Subcutaneous adipose tissue (tissue), 4 donors: ENCODE measurements around the gene MYOG. TPM values are rescaled to one million over a fixed set of nuclear protein-coding genes. Genes with fewer than 3 reads are reported as not detected.

ENCODE experiments used
- total RNA-seq, 4 donors: library from RNA; depleted of rRNA; stranded (reverse); fragments of >200 nt; gene quantifications; one replicate each; pipeline ENCODE4 v1.1.0, GENCODE V29; 2016
- TF ChIP-seq, protein P1 (sequence below): fragments of 450-650 bp; IDR thresholded peaks from one replicate; pipeline ENCODE4 v1.5.1; 2016; ENCODE audit warnings: low read depth, mild to moderate bottlenecking, control low read depth, antibody characterized with exemption, moderate library complexity

Gene MYOG
- total RNA-seq, 4 donors from 2014 or later = not detected

DNA sequence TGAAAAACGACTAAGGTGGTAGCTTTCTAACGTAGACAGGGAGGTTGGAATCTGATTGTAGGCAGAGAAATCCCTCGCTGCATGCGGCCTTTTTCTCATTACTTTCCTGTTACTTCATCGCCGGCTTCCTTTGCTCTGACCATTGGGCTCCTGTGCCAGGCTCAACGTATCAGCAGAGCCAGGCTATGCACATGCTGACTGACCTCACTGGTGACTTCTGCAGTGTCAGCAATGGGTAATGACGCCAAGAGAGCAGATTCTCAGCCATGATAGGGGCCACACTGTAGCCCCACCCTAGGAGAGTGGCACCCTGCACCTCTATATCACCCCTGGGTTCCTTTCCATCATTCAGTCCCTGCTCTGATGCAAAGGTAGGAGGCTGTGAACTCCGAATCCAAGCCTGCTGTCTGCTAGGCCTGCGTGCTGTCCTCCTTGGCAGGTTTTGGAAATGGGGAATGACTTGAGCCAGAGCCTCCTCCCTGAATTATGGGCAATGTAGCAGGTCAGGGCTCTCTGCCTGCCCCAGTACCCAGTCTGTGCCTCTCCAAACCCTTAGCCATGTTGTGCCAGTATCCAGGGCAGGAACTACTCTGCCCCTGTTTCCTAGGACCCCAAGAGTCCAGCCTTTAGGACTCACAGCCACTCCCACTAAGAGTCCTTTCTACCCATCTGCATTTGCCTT lies 48.2 kb downstream of the MYOG start:
- TF ChIP-seq, protein P1, sequence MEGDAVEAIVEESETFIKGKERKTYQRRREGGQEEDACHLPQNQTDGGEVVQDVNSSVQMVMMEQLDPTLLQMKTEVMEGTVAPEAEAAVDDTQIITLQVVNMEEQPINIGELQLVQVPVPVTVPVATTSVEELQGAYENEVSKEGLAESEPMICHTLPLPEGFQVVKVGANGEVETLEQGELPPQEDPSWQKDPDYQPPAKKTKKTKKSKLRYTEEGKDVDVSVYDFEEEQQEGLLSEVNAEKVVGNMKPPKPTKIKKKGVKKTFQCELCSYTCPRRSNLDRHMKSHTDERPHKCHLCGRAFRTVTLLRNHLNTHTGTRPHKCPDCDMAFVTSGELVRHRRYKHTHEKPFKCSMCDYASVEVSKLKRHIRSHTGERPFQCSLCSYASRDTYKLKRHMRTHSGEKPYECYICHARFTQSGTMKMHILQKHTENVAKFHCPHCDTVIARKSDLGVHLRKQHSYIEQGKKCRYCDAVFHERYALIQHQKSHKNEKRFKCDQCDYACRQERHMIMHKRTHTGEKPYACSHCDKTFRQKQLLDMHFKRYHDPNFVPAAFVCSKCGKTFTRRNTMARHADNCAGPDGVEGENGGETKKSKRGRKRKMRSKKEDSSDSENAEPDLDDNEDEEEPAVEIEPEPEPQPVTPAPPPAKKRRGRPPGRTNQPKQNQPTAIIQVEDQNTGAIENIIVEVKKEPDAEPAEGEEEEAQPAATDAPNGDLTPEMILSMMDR = no peak

DNA sequence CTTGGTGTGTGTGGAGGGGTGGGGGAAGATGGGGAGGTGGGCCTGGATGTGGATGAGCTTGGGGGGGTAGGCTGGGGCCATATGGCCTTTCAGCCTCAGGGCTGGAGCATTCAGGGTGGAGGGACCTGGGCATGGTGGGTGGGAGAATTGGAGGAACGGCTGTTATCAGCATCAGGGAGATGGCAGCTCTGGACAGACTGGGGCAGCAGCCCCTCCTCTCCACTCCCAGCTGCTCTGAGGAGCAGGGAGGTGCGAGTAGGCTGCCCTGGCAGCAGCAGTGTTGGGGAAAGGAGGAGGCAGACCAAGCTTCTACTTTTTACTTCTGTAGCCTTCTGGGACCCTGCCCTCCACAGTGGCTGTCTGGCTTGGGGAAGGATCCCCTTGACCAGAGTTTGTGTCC lies 49.3 kb downstream of the MYOG start:
- TF ChIP-seq, protein P1 = no peak

DNA sequence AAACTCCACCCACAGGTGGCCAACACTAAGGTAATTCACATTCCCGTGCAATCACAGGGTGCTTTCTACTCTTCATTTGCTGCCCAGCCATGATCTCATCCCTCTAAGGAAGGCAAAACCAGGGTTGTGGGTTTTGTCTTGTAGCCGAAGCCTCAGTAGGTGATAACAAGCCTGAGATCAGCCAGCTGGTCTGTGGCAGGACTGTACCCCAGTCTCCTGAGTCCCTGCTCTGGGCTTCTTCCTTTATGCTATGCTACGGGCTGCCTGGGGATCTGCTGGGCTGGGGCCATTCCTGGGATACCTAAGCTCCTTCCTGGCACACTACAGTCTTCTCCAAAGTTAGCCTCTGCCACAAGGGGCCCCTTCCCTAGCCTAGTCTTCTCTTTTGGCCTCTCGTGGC lies 49.7 kb downstream of the MYOG start:
- TF ChIP-seq, protein P1 = no peak

DNA sequence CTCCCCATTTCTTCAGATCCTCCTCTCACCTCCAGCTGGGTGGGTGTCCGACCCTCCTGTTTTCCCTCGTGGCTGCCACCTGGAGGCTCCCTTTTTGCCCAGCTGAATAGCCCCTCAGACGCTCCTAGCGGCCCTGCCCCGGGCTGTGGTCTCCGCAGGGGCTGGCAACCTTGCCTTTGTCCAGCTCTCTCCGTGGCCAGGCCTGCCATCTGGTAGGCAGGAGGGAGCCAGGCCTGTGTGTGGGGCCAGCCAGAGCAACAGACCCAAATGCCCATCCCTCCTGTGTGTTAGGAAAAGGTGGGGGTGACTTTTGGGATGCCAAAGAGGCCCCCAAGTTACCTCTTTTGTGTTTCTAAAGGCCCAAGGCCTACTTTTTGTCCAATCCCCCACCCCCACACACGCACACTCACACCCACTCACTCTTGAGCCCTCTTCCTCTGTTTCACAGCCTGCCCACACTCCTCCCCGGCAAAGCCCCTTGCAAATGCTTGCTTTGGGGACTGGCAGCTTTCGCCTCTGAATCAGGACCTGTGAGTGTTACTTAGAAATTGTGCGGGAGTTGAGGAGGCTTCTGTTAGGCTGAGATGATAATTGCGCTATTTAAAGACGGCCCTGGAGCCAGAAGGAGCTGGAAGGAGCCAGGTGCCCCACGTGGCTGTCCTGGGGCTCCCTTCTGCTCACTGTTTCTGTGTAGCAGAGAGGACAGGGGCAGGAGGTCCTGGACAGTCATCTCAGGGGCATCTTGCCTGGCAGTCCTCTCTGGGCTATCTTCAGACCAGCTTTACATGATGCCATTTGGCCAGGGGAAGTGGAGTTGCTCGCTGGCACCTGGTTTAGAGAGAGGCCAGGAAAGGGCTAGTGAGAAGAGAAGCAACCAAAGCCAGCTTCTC lies 50.5 kb downstream of the MYOG start:
- TF ChIP-seq, protein P1 = no peak

DNA sequence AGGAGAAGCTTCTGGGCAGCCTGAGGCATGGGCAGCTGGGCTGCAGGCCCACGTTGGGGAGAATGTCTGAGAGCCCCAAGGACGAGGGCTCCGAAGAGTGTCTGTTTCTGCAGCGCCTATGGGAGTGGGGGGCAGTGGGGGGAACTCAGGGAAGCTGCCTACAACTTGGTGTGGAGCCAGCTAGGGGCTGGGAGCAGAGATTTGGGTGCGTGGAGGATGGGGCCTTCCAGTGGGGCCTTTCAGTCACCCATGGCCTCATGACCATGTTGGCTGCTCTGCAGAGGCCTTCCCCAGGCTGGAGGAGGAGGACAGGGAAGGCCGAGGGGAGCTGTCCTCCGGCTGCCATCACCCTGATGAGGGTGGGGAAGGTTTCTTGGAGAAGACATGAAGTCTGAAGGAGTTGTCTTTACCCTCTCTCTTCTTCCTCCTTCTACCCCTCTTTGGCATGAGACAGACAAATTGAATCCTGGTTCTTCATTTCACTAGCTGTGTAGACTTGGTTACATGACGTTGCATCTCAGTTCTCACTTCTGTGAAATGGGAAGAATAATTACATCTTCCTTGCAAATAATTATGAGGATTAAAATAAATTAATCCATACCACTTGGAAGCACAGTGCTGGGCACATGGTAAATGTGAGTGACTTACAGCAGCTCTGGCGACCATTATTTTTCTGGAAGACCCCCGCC lies 51.2 kb downstream of the MYOG start:
- TF ChIP-seq, protein P1 = no peak

DNA sequence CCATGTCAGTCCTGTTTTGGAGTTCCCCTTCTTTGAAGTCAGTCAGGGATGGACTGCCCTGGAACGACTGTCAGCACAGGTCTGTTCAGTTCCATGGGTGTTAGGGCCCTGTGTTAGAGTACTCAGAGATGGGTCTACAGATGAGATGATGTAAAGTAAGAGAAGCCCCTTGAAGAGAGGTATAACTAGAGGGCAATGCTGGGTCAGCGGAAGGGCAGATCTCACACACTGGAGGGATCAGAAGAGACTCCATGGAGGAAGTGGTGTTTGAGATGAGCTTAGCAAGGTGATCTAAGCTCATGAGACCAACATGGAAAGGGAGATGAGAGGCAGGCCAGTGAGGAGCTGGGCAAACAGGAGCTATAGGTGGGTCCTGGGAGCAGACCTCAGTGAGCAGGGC lies 51.9 kb downstream of the MYOG start:
- TF ChIP-seq, protein P1 = no peak

DNA sequence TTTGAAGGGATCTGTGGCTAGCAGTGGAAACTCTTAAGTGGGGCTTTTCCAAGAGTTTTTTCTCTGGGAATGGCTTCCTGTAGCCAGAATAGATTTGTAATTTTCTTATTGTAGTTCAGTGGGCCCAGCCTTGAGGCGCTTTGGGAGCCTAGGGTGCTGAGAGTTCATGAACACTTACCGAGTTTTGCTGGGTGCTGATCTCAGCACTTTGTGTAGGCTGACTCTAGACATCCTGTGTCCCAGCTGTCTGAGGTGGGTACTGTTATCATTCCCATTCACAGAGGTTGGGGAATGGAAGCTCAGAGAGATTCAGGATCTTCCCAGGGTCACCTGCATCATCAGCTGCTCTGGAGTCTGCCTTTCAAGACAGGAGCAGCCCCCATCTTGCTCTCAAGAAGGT lies 52.5 kb downstream of the MYOG start:
- TF ChIP-seq, protein P1 = no peak
